ENCODE results near the gene INHA.
A peak's percentile ranks its signal among the peaks of the same experiment; 100 is the strongest.

The INHA gene

DNA sequence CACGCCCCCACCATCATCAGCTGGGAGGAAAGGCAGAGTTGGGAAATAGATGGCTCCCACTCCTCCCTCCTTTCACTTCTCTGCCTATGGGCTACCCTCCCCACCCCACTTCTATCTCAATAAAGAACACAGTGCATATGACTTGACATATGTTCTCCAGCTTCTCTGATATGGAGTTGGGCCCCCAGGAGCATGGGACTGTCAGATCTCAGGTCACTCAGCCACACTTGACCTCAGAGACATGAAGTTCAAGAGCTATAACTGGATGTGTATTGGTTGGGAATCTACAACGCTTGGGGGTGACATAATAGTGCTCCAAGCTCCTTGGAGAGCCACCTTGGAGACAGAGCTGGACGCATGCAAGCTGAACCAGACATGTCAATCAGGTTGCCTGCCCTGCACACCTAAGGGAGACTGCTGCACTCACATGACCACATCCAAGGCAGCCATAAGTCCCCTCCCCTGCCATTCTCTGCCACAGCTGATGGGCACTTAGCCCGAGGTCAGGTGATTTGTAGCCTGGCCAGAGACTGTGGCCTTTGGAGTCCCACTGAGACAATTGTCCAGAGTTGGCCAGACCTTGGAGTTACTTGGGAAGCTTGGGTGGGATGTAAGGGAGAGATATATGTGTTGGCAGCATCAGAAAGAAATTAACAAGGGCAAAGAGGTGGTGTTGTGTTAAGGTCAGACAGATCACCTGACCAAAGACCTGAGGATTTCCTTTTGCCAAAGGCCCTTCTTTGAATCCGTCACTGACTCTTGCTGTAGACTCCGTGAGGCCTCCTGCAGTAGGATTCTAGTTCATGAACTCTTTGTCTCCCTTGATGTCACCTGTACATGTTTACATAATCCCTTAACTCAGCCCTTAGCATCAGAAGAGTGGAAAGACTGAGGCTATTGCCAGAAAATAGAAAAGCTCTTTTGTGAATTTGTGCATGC, 3.7 kb downstream of the INHA start:
- DNase-seq: no peak

- DNase-seq: no peak
Measured at GRCh38 chr2:219576505-219577388, 4.6 kb downstream of the INHA start.

DNA sequence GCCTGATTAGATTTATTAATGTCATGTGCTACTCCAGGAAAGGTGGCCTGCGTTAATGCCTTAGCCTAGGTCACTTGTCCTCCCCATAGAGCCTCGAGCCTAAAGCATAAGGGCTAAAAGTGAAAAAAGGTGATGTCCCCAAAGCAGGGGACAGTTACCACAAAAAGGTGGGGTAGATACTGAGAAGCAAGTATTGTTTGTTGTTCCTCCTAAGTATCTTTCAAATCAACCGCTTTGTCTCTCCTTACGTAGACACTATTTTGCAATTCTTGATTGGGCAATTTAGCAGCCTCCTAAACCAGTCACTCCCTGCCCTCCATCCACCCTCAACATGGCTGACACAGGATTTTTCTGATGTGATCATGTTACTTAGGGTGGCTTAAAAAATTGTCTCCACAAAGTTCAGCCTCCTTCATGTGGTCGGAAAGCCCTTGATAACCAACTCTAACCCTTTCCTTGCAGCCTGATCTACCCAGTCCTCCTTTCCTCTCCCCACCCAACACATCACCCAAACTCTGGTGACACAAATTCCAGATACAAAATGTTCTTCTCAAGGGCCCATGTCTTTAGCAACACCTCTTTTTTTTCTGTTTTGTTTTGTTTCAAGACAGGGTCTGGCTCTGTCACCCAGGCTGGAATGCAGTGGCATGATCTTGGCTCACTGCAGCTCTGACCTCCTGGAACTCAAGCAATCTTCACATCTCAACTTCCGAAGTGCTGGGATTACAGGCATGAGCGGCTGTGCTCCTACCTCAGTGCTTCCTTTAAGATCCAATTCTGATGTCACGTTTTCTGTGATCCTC, 6.9 kb downstream of the INHA start:
- no peak for DNase-seq

DNA sequence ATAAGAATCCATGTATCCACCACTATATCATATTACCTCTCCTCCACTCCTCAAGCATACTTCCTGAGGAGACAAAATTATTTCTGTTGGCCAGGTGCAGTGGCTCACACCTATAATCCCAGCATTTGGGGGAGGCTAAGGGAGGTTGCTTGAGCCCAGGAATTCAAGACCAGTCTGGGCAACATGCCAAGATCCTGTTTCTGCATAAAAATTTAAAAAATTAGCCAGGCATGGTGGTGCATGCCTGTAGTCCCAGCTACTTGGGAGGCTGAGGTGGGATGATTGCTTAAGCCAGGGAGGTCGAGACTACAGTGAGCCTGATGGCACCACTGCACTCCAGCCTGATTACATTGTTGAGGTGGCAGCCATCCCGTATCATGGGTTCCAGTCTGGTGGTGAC, 9.2 kb downstream of the INHA start:
- no peak for DNase-seq

DNA sequence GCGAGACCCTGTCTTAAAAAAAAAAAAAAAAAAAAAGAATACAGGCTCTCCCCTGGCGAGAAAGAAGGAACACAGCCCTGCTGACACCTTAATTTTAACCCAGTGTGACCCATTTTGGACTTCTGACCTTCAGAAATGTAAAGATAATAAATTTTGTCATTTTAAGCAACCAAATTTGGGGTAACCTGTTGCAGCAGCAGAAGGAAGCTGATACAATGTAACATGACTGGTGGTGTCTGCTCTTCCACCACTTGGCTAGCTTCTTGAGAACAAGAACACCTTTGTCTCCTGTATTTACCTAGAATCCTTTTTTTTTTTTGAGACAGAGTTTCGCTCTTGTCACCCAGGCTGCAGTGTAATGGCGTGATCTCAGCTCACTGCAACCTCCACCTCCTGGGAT, 19.0 kb downstream of the INHA start:
- no peak for DNase-seq

DNA sequence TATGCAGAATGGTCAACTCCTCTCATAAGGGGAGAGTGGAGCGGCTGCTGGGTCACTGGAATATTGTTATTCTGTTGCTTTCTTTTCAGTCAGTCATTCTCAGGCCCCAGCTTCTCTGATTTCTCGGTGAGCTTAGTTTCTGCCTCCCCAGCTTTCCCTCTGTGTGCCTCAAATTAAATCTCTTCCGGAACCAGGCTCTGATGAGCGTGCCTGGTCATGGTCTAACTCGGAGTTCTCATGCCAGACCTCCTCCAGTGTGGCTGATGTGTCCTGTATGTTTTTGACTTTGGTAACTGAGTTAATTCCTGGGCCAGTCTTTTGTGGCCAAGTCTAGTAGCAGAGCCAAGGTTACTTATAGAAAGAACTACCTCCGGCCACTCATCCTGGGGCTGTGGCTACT, 20.6 kb downstream of the INHA start:
- no peak for DNase-seq

GRCh38 chr2:219593154-219593553, 21.0 kb downstream of the INHA start:
- DNase-seq: no peak

- no peak for DNase-seq
Measured at GRCh38 chr2:219595256-219595655, 23.1 kb downstream of the INHA start.

DNA sequence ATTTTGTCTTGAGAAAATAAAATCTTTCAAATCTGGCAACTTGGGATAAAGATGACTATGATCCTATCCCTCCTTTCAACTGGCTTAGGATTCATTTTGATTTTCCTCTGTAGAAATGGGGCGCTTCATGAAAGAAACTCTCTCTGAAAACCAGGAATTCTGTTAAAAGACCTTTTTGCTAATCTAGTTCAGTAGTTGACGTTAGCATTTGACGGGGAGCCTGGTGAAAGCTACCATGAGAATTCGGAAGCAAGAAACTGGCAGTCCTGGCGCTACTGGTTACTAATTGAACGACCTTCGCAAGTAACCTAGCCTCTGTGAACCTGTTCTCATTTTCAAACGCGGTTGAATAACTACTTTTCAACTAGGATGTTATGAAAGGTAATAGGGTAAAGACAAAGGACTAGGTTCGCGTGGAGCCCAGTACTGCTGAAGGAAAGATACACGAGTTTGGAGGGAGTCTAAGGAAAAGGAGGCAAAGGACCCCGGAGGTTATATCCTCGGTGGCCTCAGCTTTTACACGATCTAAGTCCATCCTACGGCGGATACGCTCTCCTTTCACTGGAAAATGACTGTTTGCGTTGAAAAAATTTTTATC, 24.9 kb downstream of the INHA start:
- no peak for DNase-seq

DNA sequence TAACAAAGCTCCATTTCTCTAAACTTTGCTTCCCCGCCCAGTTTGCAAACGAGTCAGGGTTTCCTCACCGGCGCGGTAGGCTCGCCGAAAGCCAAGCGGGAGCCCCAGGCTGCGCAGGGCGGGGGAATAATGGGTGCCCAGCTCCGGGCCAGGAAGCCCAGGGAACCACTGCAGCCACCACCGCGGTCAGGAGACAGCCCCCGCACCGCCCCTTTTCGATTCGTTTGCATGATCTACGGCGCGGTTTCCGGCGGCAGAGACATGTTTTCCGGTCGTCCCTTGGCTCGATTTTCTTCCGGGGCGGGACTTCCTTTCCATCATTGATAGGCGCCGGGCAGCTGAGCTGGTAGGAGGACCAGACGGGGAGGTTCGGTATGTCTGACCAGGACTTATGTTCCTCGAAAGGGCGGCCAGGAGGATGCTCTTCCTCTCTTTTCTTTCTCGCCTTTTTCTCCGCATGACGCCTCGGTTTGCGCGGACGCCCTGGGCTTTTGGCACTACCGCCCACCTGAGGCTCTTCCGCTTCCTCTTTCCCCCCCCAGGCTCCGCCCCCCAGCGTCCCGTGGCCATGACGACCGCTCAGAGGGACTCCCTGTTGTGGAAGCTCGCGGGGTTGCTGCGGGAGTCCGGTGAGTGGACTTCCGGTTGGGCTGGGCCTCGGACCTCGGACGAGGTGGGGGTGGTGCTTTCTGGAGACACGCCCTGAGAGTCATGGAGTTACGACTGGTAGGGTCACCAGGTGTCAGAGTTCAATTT, 25.6 kb downstream of the INHA start, which contains the start of gene STK11IP:
Gene STK11IP, plus strand, starts transcription at position 306 of the 756 bp plus-strand sequence. Its CDS starts 263 bp downstream, at position 569.
- DNase-seq: peak; percentile 95

DNA sequence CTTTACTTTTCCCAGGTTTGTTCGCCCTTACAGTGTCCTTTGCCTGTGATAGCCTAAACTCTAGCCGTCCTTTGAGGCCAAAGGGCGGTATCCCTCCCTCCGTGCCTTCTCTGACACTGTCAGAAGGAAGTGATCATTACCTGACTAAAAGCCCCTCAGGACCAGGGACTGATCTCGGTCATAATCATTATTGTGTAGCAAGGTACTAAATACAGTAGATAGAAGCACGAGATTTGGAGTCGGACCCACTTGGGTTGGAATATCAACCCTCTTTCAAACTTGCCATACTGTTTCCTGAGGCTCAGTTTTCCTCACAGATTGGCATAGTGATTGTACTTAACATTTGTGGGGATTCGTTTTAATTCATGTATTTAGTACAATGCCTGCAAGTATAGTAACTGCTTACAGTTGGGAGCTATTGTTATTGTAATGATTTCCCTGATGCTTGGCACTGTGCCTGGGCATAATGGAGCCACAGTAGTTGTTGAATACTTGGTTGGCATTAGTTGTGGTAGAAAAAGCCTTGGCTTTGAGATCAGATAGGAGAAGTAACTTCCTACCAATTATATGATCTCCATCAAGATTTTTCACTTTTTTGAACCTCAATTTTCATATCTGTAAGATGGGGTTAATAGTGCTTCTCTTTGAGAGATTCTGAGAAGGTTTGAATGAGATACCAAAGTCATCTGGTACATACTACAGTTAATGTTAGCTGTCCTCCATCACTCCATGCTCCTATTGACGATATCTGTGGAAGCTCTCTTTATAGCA, 26.4 kb downstream of the INHA start:
- DNase-seq: no peak

- DNase-seq: no peak
Measured at GRCh38 chr2:219603771-219604170, 31.7 kb downstream of the INHA start.

GRCh38 chr2:219605607-219605954, 33.5 kb downstream of the INHA start:
- no peak for DNase-seq

- no peak for DNase-seq
Measured at GRCh38 chr2:219607931-219608330, 35.8 kb downstream of the INHA start.

DNA sequence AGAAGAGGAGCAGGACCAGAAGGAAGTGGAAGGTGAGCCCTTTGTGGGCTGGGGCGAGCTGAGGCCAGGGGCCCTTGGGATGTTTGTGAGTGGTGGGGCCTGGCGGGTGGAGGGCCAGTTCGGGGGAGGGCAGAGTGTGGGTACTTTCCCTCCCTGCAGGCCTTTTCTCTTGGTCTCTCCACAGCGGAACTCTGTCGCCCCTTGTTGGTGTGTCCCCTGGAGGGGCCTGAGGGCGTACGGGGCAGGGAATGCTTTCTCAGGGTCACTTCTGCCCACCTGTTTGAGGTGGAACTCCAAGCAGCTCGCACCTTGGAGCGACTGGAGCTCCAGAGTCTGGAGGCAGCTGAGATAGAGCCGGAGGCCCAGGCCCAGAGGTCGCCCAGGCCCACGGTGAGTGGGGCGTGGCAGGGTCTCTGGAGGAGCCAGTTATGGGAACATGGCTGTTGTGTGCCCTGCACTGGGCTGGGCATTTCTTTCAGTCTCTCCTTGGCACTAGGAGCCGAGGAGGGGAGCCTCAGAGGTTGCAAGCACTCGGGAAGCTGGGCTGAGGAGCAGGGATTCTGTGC, 36.4 kb downstream of the INHA start:
- DNase-seq: no peak

- DNase-seq: no peak
Measured at GRCh38 chr2:219609149-219609750, 37.1 kb downstream of the INHA start.

DNA sequence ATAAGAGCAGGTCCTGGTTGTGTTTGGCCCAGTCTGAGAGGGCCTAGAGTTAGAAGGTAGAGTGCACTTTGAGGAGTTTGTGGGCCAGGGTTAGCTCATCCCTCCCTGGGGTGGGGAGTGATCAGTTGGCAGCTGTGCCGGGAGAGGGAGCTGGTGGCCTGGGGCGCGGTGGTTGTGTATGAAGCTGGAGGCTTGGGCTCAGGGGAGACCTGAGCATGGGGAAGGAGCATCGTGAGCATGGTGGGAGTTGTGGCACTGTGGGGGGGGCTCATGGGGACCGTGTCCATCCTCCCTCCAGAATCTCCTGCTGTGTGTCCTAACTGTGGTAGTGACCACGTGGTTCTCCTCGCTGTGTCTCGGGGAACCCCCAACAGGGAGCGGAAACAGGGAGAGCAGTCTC, 39.2 kb downstream of the INHA start:
- DNase-seq: no peak

DNA sequence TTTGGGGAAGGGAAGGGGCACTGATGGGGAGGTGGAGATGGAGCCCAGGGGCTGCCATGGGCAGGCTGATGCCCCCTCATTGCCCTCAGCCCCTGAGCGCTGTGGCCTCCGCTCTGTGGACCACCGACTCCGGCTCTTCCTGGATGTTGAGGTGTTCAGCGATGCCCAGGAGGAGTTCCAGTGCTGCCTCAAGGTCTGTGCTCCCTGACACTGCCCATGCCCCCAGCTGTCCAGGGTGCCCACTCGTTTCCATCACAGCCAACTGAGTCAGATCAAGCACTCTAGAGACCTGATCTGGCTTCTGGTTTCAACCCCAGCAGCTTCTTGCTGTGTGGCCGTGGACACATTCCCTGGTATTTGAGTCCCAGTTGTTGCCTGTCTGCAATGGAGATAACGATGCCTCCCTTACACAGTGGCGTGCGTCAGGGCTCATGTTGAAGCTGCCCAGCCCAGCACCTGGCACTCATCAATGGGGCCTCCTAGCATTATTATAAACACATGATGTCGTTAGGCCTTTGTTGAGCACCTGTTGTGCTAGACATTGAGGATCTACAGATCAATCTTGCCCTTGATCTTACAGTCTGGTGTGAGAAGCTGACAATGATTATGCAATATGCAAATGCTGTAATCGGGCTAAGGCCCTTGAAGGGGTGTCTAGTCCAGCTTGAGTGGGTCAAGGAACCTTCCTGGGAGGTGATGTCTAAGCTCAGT, 39.9 kb downstream of the INHA start:
- DNase-seq: no peak

- DNase-seq: no peak
Measured at GRCh38 chr2:219612577-219613286, 40.6 kb downstream of the INHA start.
